ENCODE data around the gene MESP2. TPM values are rescaled to one million over a fixed set of nuclear protein-coding genes. Genes with fewer than 3 reads are reported as not detected.

The MESP2 gene
- polyA plus RNA-seq (ENCODE audit: insufficient read length): 0.22 TPM

GRCh38 chr15:89776274-89777072 lies at the start of gene MESP2:
Gene MESP2 (plus strand): TSS chr15:89776332. CDS start chr15:89776358, 26 bp downstream.
- DNase-seq: peak; percentile 91

- no peak for DNase-seq
Measured at GRCh38 chr15:89728254-89728653, 47.9 kb upstream of the MESP2 start.

GRCh38 chr15:89731275-89731674 lies 44.9 kb upstream of the MESP2 start:
- no peak for DNase-seq

- DNase-seq: no peak
Measured at GRCh38 chr15:89732451-89733172, 43.5 kb upstream of the MESP2 start.

- no peak for DNase-seq
Measured at GRCh38 chr15:89735773-89736172, 40.4 kb upstream of the MESP2 start.

GRCh38 chr15:89740137-89740536 lies 36.0 kb upstream of the MESP2 start:
- peak; percentile 72 for DNase-seq

GRCh38 chr15:89743011-89743410 lies 33.1 kb upstream of the MESP2 start:
- DNase-seq: no peak

- DNase-seq: no peak
Measured at GRCh38 chr15:89743594-89743993, 32.5 kb upstream of the MESP2 start.

- no peak for DNase-seq
Measured at GRCh38 chr15:89745131-89745530, 31.0 kb upstream of the MESP2 start.

- DNase-seq: no peak
Measured at GRCh38 chr15:89745768-89746167, 30.4 kb upstream of the MESP2 start.

- DNase-seq: no peak
Measured at GRCh38 chr15:89746386-89746780, 29.7 kb upstream of the MESP2 start.

GRCh38 chr15:89747708-89748682 lies 28.1 kb upstream of the MESP2 start:
- no peak for DNase-seq

- DNase-seq: no peak
Measured at GRCh38 chr15:89749054-89749453, 27.1 kb upstream of the MESP2 start.

GRCh38 chr15:89749526-89749925 lies 26.6 kb upstream of the MESP2 start:
- DNase-seq: no peak

GRCh38 chr15:89749951-89750559 lies 26.1 kb upstream of the MESP2 start:
- DNase-seq: no peak

- DNase-seq: peak; percentile 93
Measured at GRCh38 chr15:89750560-89751542, 25.3 kb upstream of the MESP2 start, which contains the start of gene MESP1. Gene MESP1 (minus strand): TSS chr15:89751249. CDS start chr15:89751231, 18 bp downstream.

GRCh38 chr15:89751748-89752147 lies 24.4 kb upstream of the MESP2 start:
- DNase-seq: no peak

- no peak for DNase-seq
Measured at GRCh38 chr15:89753855-89754254, 22.3 kb upstream of the MESP2 start.

GRCh38 chr15:89754361-89755154 lies 21.6 kb upstream of the MESP2 start:
- DNase-seq: no peak

- no peak for DNase-seq
Measured at GRCh38 chr15:89755701-89756100, 20.4 kb upstream of the MESP2 start.
